Measurements from ENCODE around the gene CGNL1.

DNA sequence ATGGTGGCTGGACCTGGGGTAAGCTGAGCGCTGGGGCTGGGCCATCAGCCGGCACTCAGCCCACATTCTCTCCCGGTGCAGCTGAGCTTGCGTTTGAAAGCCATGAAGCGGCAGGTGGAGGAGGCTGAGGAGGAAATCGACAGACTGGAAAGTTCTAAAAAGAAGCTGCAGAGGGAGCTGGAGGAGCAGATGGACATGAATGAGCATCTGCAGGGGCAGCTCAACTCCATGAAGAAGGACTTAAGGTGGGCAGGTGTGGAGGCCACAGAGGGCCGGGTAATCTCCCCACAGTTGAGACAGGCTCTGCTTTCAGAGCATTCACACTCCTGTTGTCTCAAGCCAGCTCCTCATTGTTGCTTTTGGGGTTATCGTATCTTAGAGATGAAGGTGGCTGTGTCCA, 169.7 kb downstream of the CGNL1 start:
- TF ChIP-seq, protein P1, sequence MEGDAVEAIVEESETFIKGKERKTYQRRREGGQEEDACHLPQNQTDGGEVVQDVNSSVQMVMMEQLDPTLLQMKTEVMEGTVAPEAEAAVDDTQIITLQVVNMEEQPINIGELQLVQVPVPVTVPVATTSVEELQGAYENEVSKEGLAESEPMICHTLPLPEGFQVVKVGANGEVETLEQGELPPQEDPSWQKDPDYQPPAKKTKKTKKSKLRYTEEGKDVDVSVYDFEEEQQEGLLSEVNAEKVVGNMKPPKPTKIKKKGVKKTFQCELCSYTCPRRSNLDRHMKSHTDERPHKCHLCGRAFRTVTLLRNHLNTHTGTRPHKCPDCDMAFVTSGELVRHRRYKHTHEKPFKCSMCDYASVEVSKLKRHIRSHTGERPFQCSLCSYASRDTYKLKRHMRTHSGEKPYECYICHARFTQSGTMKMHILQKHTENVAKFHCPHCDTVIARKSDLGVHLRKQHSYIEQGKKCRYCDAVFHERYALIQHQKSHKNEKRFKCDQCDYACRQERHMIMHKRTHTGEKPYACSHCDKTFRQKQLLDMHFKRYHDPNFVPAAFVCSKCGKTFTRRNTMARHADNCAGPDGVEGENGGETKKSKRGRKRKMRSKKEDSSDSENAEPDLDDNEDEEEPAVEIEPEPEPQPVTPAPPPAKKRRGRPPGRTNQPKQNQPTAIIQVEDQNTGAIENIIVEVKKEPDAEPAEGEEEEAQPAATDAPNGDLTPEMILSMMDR (IDR thresholded peaks at IDR 0.05): no peak
- TF ChIP-seq EP300 (IDR thresholded peaks at IDR 0.05): no peak
- no peak for TF ChIP-seq POLR2A (IDR thresholded peaks at IDR 0.05)
- no peak for TF ChIP-seq POLR2AphosphoS5 (IDR thresholded peaks at IDR 0.05)
